HCT116 (cell line): ENCODE measurements around the gene NOTUM. TPM values are rescaled to one million over a fixed set of nuclear protein-coding genes. Genes with fewer than 3 reads are reported as not detected.

Experiments
- ATAC-seq: fragments of 200-7000 bp; cut with Tn5 transposase; 2 replicates; pipeline ENCODE4 v1.9.1; 2020; ENCODE audit warnings: mild to moderate bottlenecking, moderate library complexity
- BruUV-seq: library from RNA; stranded (reverse); fragments of 400-500 nt; replicated peaks from 2 replicates; lab custom pipeline; 2021; lab: Mats Ljungman, UMichigan
- CTCF ChIA-PET: fragments of 300-600 bp; sonication (Branson Sonifier 250); formaldehyde crosslinking; loops from one replicate; lab custom pipeline; 2021; ENCODE audit warnings: antibody characterized with exemption; lab: Charles Lee
- POLR2A ChIA-PET: fragments of 300-600, 350-600 bp; sonication (Branson Sonifier 250); formaldehyde crosslinking; loops from one replicate; lab custom pipeline; 2021; ENCODE audit warnings: antibody characterized with exemption; lab: Charles Lee
- RAD21 ChIA-PET, 2 experiments: fragments of 300-600 bp; sonication (Branson Sonifier 250); formaldehyde crosslinking; loops; one replicate each; lab custom pipeline; 2023; ENCODE audit warnings: low total read pairs in 2 of 2; ENCODE audit not compliant: uncharacterized antibody in 2 of 2, unreplicated experiment in 2 of 2, low non-redundant PET in 1 of 2; lab: Charles Lee
- DNase-seq: peaks from one replicate; pipeline ENCODE4 v3.0.0-alpha.2; 2010; ENCODE audit warnings: low read depth, low spot score
- H2AFZ ChIP-seq: fragments of 200-600 bp; shearing (Covaris generic), sonication (generic); 2 replicates; pipeline ENCODE4 v1.6.1; 2017; ENCODE audit warnings: low read depth, mixed run types, mixed read lengths, antibody characterized with exemption, low read length; ENCODE audit not compliant: poor library complexity, severe bottlenecking
- H3K27ac ChIP-seq: 2 replicates; pipeline ENCODE4 v1.5.1; 2012; ENCODE audit warnings: low read depth, low read length
- H3K27me3 ChIP-seq: fragments of 200-600 bp; sonication (generic); 2 replicates; pipeline ENCODE4 v1.6.1; 2016; ENCODE audit warnings: mixed run types, low read length, mixed read lengths; ENCODE audit not compliant: insufficient read depth
- H3K36me3 ChIP-seq, 2 experiments: fragments of 200-500 bp in 1 of 2; fragments of 200-600 bp in 1 of 2; sonication (Bioruptor generic) in 1 of 2; sonication (generic) in 1 of 2; 2 replicates each; pipeline versions ENCODE4 v1.5.1 to v1.6.1; 2014 to 2016; ENCODE audit warnings: low read length in 2 of 2, inconsistent platforms in 1 of 2, mixed read lengths in 1 of 2, mixed run types in 1 of 2; ENCODE audit not compliant: insufficient read depth in 2 of 2, control insufficient read depth in 1 of 2
- H3K4me1 ChIP-seq, 2 experiments: fragments of 200-600 bp in 1 of 2; sonication (generic) in 1 of 2; 2 replicates each; pipeline versions ENCODE4 v1.5.1 to v1.6.1; 2012 to 2017; ENCODE audit warnings: low read length in 2 of 2, inconsistent platforms in 1 of 2, mild to moderate bottlenecking in 1 of 2, mixed read lengths in 1 of 2, mixed run types in 1 of 2, moderate library complexity in 1 of 2; ENCODE audit not compliant: insufficient read depth in 2 of 2, control insufficient read depth in 1 of 2
- H3K4me2 ChIP-seq: fragments of 200-600 bp; sonication (generic); 2 replicates; pipeline ENCODE4 v1.6.1; 2017; ENCODE audit warnings: mixed run types, low read length, mixed read lengths
- H3K4me3 ChIP-seq, 2 experiments: fragments of 200-600 bp in 1 of 2; sonication (generic) in 1 of 2; replicated peaks in 1 of 2; 2 replicates each; pipeline ENCODE4 v1.5.1; 2011 to 2016; ENCODE audit warnings: low read length in 2 of 2, control low read depth in 1 of 2, low read depth in 1 of 2, mild to moderate bottlenecking in 1 of 2, mixed read lengths in 1 of 2, mixed run types in 1 of 2
- H3K79me2 ChIP-seq: fragments of 200-600 bp; sonication (generic); 2 replicates; pipeline ENCODE4 v1.6.1; 2017; ENCODE audit warnings: mild to moderate bottlenecking, mixed run types, low read length, moderate library complexity, mixed read lengths; ENCODE audit not compliant: insufficient read depth
- H3K9ac ChIP-seq: fragments of 200-600 bp; sonication (generic); 2 replicates; pipeline ENCODE4 v1.6.1; 2016; ENCODE audit warnings: low read length, mixed read lengths
- H3K9me2 ChIP-seq: fragments of 200-600 bp; sonication (generic), shearing (Covaris generic); 2 replicates; pipeline ENCODE4 v1.6.1; 2017; ENCODE audit warnings: mixed run types, mild to moderate bottlenecking, moderate library complexity; ENCODE audit not compliant: insufficient read depth
- H3K9me3 ChIP-seq, 2 experiments: fragments of 200-500 bp in 1 of 2; fragments of 200-600 bp in 1 of 2; sonication (Bioruptor generic) in 1 of 2; sonication (generic) in 1 of 2; 2 replicates each; pipeline ENCODE4 v1.6.1; 2014 to 2017; ENCODE audit warnings: low read length in 2 of 2, mixed read lengths in 2 of 2, inconsistent platforms in 1 of 2, low read depth in 1 of 2, mild to moderate bottlenecking in 1 of 2, mixed run types in 1 of 2, moderate library complexity in 1 of 2; ENCODE audit not compliant: control insufficient read depth in 1 of 2, insufficient read depth in 1 of 2
- H4K20me1 ChIP-seq: fragments of 200-600 bp; sonication (generic), shearing (Covaris generic); 2 replicates; pipeline ENCODE4 v1.6.1; 2017; ENCODE audit warnings: mixed run types, mild to moderate bottlenecking, moderate library complexity; ENCODE audit not compliant: insufficient read depth
- CBX3 ChIP-seq: IDR thresholded peaks from 2 replicates; pipeline ENCODE4 v1.6.1; 2012; ENCODE audit warnings: low read depth
- CEBPB ChIP-seq: IDR thresholded peaks from 2 replicates; pipeline ENCODE4 v1.6.1; 2012; ENCODE audit warnings: low read depth
- EGR1 ChIP-seq: IDR thresholded peaks from 2 replicates; pipeline ENCODE4 v1.6.1; 2012; ENCODE audit warnings: low read depth
- ELF1 ChIP-seq: IDR thresholded peaks from 2 replicates; pipeline ENCODE4 v1.6.1; 2012; ENCODE audit warnings: low read depth, borderline replicate concordance
- EZH2phosphoT487 ChIP-seq: fragments of 200-600 bp; IDR thresholded peaks from 2 replicates; pipeline ENCODE4 v1.6.1; 2018; ENCODE audit warnings: antibody characterized with exemption, borderline replicate concordance
- FOSL1 ChIP-seq: IDR thresholded peaks from 2 replicates; pipeline ENCODE4 v1.6.1; 2012; ENCODE audit warnings: low read depth
- JUND ChIP-seq: IDR thresholded peaks from 2 replicates; pipeline ENCODE4 v1.6.1; 2012
- POLR2A ChIP-seq: IDR thresholded peaks from 2 replicates; pipeline ENCODE4 v1.7.0; 2011; ENCODE audit warnings: borderline replicate concordance; ENCODE audit not compliant: insufficient read depth, insufficient read length; ENCODE audit errors: extremely low read depth
- RAD21 ChIP-seq: IDR thresholded peaks from 2 replicates; pipeline ENCODE4 v1.6.1; 2012; ENCODE audit warnings: low read depth, mild to moderate bottlenecking
- SIN3A ChIP-seq: IDR thresholded peaks from 2 replicates; pipeline ENCODE4 v1.6.1; 2012; ENCODE audit warnings: low read depth
- SP1 ChIP-seq: IDR thresholded peaks from 2 replicates; pipeline ENCODE4 v1.6.1; 2012; ENCODE audit warnings: low read depth
- SRF ChIP-seq: IDR thresholded peaks from 2 replicates; pipeline ENCODE4 v1.6.1; 2012; ENCODE audit warnings: low read depth
- YY1 ChIP-seq: IDR thresholded peaks from 2 replicates; pipeline ENCODE4 v1.6.1; 2011; ENCODE audit warnings: low read length, low read depth, moderate library complexity, mild to moderate bottlenecking; ENCODE audit not compliant: insufficient replicate concordance; ENCODE audit errors: extremely low read depth
- ZFX ChIP-seq: fragments of 450-650 bp; IDR thresholded peaks from 2 replicates; pipeline ENCODE4 v1.6.1; 2017
- ZNF274 ChIP-seq: fragments of 200-500 bp; sonication (Bioruptor generic); IDR thresholded peaks from 2 replicates; pipeline ENCODE4 v1.6.1; 2014; ENCODE audit warnings: mild to moderate bottlenecking, low read depth, low read length, inconsistent platforms
- intact Hi-C: fragments of 100-400 bp; cut with micrococcal nuclease; formaldehyde crosslinking; loops from 2 replicates; pipeline ENCODE4 v1.10.0; 2022
- total RNA-seq: library from RNA; stranded (reverse); gene quantifications from one replicate; pipeline ENCODE4 v1.2.1, GENCODE V29; 2021; ENCODE audit not compliant: unreplicated experiment
- TF ChIP-seq, protein P1 (sequence below), 3 experiments: fragments of 200-600 bp in 1 of 3; sonication (generic) in 1 of 3; IDR thresholded peaks in 2 of 3; conservative IDR thresholded peaks in 1 of 3; 2 replicates each; pipeline ENCODE4 v1.5.1; 2012 to 2017; ENCODE audit warnings: low read depth in 2 of 3, low read length in 2 of 3, antibody characterized with exemption in 1 of 3, borderline replicate concordance in 1 of 3, control low read depth in 1 of 3, mild to moderate bottlenecking in 1 of 3, mixed read lengths in 1 of 3, mixed run types in 1 of 3, moderate library complexity in 1 of 3; ENCODE audit not compliant: insufficient read depth in 1 of 3
- TF ChIP-seq, protein P2 (sequence below): IDR thresholded peaks from 2 replicates; pipeline ENCODE4 v1.6.1; 2012
- TF ChIP-seq, protein P3 (sequence below): IDR thresholded peaks from 2 replicates; pipeline ENCODE4 v1.6.1; 2012
- TF ChIP-seq, protein P4 (sequence below): IDR thresholded peaks from 2 replicates; pipeline ENCODE4 v1.6.1; 2012; ENCODE audit warnings: low read depth

Gene NOTUM
- total RNA-seq, 1 experiment from 2014 or later: 12.5 TPM

DNA sequence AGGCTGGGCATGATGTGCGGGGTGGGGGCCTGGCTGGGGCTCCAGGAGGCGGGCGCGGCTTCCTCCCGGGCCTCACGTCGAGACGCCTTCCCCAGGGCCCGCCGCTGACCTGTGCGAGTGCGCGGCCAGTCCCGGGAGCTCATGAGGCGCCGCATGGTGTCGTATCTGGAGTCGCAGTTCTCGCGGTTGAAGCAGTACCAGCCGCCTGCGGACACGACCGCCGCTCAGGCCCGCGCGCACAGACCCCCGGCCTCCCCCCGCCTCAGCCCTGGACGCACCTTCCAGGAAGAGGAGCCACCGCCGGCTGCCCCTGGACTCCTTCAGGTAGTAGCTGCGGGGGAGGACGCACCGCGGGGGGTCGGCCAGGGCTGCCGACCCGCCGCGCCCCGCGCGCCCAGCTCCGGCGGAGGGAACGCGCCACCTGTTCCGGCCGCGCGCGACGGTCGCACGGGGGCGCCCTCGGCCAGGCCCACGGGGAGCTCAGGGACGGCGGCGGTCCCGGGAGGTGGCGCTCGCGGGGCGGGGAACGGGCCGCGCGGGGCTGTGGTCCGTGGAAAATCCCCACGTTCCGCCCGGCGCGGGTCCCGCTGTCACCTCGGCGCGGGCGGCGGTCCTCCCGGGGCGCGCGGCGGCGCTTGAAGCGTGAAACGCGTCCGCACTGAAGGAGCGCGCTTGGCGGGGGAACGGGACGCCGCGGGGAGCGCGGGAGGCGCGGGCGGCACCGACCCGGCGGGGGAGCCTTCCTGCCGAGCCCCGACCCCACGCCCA, 1.4 kb downstream of the NOTUM start (continued):
- TF ChIP-seq RAD21 (peak; percentile 90), SRF (no peak), SP1 (no peak), YY1 (peak; percentile 38), EGR1 (no peak)

DNA sequence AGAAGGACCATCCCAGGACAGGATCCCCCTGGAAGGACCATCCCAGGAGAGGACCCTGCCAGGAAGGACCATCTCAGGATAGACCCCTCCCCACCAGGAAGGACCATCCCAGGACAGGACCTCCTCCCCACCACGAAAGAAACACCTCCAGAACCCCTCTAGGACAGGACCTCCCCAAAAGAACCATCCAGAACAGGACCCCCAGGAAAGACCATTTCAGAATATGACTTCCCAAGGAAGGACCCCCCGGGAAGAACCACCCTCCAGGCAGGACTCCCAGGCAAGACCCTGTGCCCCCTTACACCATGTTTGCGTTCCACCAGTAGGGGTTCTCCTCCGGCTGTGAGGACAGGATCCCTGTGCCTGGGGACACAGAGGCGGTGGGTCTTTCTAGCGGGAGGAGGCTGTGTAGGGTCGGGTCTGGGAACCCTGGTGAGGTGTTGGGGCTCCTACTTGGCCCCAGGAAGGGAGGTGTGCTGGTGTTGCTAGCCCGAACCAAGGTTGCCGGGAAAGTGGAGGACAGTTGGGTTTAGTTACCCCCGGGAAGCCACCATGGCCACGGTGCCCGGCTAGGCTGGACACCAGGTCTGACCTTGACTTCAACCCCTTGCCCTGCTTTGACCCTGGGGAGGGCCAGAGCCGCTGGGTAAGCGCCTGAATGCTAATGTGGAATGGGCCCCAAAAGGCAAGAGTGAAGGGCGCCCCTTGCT, 2.2 kb downstream of the NOTUM start:
- no peaks in the 10 kb centered on the region for H3K79me2 ChIP-seq
- H3K36me3 ChIP-seq: no peaks in the 10 kb centered on the region
- no peaks in the 10 kb centered on the region for H3K27me3 ChIP-seq
- POLR2A ChIA-PET: interaction anchor here (1.0 kb wide), 2 partner anchors 42 to 58 kb away, joined by 3 to 4 read pairs; no protein-coding TSS in a partner anchor
- CTCF ChIA-PET: interaction anchor here (0.6 to 3.1 kb wide), 20 partner anchors 8 to 224 kb away, joined by 3 to 151 read pairs (median 4); partner anchors contain the start of genes ASPSCR1, CENPX, DCXR and LRRC45
- no peaks in the 10 kb centered on the region for H4K20me1 ChIP-seq
- peak overlapping the region in 1 of 2 experiments; percentile 69; a peak in 1 of 4 replicates for H3K4me3 ChIP-seq
- H3K9ac ChIP-seq: no peak overlapping the region
- DNase-seq (no peak), ATAC-seq (no peak)
- peak overlapping the region; percentile 99 for H3K4me2 ChIP-seq
- no peaks in the 10 kb centered on the region for H3K9me2 ChIP-seq
- no peaks in the 10 kb centered on the region for H3K9me3 ChIP-seq
- intact Hi-C loops: loop anchor here (1.0 kb wide), 1 partner anchor 63 kb away; no protein-coding TSS in a partner anchor
- peak overlapping the region; percentile 67; the same call in 1 of the 2 replicates for H3K27ac ChIP-seq
- no peak overlapping the region for H2AFZ ChIP-seq
- RAD21 ChIA-PET: interaction anchor here (1.0 to 2.4 kb wide), 4 partner anchors 63 to 79 kb away, joined by 3 to 50 read pairs (median 25); partner anchors contain the start of genes CENPX (in 2 of the 2), LRRC45 (in 2 of the 2) and DCXR (in 1 of the 2)
- no TSS peak for BruUV-seq
- peaks cover 11 to 22% of the 10 kb centered on the region in 2 experiments for H3K4me1 ChIP-seq
- TF ChIP-seq EZH2phosphoT487: no peak
- no peak for TF ChIP-seq EGR1
- TF ChIP-seq SIN3A: no peak
- TF ChIP-seq, protein P1, sequence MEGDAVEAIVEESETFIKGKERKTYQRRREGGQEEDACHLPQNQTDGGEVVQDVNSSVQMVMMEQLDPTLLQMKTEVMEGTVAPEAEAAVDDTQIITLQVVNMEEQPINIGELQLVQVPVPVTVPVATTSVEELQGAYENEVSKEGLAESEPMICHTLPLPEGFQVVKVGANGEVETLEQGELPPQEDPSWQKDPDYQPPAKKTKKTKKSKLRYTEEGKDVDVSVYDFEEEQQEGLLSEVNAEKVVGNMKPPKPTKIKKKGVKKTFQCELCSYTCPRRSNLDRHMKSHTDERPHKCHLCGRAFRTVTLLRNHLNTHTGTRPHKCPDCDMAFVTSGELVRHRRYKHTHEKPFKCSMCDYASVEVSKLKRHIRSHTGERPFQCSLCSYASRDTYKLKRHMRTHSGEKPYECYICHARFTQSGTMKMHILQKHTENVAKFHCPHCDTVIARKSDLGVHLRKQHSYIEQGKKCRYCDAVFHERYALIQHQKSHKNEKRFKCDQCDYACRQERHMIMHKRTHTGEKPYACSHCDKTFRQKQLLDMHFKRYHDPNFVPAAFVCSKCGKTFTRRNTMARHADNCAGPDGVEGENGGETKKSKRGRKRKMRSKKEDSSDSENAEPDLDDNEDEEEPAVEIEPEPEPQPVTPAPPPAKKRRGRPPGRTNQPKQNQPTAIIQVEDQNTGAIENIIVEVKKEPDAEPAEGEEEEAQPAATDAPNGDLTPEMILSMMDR (IDR thresholded peaks at IDR 0.05 in 2 of 3, conservative IDR thresholded peaks at IDR 0.05 in 1 of 3; ENCODE audit: borderline replicate concordance in 1 of 3, insufficient read depth in 1 of 3, low read depth in 2 of 3, low read length in 2 of 3): no peak; a peak in 1 of 6 replicates
- TF ChIP-seq ZFX: no peak
- no peak for TF ChIP-seq CEBPB
- TF ChIP-seq JUND: no peak
- no peak for TF ChIP-seq ELF1
- TF ChIP-seq, protein P2, sequence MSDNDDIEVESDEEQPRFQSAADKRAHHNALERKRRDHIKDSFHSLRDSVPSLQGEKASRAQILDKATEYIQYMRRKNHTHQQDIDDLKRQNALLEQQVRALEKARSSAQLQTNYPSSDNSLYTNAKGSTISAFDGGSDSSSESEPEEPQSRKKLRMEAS: no peak
- no peak for TF ChIP-seq CBX3
- no peak for TF ChIP-seq SRF
- TF ChIP-seq, protein P3, sequence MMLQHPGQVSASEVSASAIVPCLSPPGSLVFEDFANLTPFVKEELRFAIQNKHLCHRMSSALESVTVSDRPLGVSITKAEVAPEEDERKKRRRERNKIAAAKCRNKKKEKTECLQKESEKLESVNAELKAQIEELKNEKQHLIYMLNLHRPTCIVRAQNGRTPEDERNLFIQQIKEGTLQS: no peak
- no peak for TF ChIP-seq POLR2A
- no peak for TF ChIP-seq ZNF274
- no peak for TF ChIP-seq FOSL1
- TF ChIP-seq, protein P4, sequence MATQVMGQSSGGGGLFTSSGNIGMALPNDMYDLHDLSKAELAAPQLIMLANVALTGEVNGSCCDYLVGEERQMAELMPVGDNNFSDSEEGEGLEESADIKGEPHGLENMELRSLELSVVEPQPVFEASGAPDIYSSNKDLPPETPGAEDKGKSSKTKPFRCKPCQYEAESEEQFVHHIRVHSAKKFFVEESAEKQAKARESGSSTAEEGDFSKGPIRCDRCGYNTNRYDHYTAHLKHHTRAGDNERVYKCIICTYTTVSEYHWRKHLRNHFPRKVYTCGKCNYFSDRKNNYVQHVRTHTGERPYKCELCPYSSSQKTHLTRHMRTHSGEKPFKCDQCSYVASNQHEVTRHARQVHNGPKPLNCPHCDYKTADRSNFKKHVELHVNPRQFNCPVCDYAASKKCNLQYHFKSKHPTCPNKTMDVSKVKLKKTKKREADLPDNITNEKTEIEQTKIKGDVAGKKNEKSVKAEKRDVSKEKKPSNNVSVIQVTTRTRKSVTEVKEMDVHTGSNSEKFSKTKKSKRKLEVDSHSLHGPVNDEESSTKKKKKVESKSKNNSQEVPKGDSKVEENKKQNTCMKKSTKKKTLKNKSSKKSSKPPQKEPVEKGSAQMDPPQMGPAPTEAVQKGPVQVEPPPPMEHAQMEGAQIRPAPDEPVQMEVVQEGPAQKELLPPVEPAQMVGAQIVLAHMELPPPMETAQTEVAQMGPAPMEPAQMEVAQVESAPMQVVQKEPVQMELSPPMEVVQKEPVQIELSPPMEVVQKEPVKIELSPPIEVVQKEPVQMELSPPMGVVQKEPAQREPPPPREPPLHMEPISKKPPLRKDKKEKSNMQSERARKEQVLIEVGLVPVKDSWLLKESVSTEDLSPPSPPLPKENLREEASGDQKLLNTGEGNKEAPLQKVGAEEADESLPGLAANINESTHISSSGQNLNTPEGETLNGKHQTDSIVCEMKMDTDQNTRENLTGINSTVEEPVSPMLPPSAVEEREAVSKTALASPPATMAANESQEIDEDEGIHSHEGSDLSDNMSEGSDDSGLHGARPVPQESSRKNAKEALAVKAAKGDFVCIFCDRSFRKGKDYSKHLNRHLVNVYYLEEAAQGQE: no peak
